OCI-LY3 (cell line): ENCODE measurements around the gene SVOPL.

Experiments
- H2AFZ ChIP-seq: fragments of 200-600, 300-600 bp; shearing (Covaris generic); 2 replicates; pipeline ENCODE4 v1.6.0; 2014; ENCODE audit warnings: antibody characterized with exemption, low read depth, low read length
- H3K27ac ChIP-seq: fragments of 200-600, 300-600 bp; sonication (generic); 2 replicates; pipeline ENCODE4 v1.5.1; 2014; ENCODE audit warnings: mild to moderate bottlenecking, low read length, moderate library complexity, mixed read lengths
- H3K27me3 ChIP-seq: fragments of 200-600, 300-600 bp; sonication (generic); 2 replicates; pipeline ENCODE4 v1.6.1; 2014; ENCODE audit warnings: low read depth, low read length, mixed read lengths
- H3K36me3 ChIP-seq: fragments of 200-600, 300-600 bp; sonication (generic); replicated peaks from 2 replicates; pipeline ENCODE3; 2014; ENCODE audit warnings: low read depth, low read length, mixed read lengths
- H3K4me1 ChIP-seq: fragments of 300-600, 200-600 bp; sonication (generic); 2 replicates; pipeline ENCODE4 v1.6.1; 2014; ENCODE audit warnings: low read length, mixed read lengths
- H3K4me2 ChIP-seq: fragments of 200-600, 300-600 bp; sonication (generic); 2 replicates; pipeline ENCODE4 v1.6.1; 2014; ENCODE audit warnings: low read length, mixed read lengths
- H3K4me3 ChIP-seq: fragments of 300-600, 200-600 bp; sonication (generic); 2 replicates; pipeline ENCODE4 v1.5.1; 2014; ENCODE audit warnings: antibody characterized with exemption, mild to moderate bottlenecking, low read length, moderate library complexity
- H3K79me2 ChIP-seq: fragments of 300-600, 200-600 bp; shearing (Covaris generic); 2 replicates; pipeline ENCODE4 v1.6.1; 2014; ENCODE audit warnings: mild to moderate bottlenecking, low read length, mixed read lengths
- H3K9ac ChIP-seq: fragments of 300-600, 200-600 bp; shearing (Covaris generic); 2 replicates; pipeline ENCODE4 v1.6.0; 2014; ENCODE audit warnings: mild to moderate bottlenecking, low read length, moderate library complexity
- H3K9me3 ChIP-seq: fragments of 200-600, 300-600 bp; shearing (Covaris generic); 2 replicates; pipeline ENCODE4 v1.6.1; 2014; ENCODE audit warnings: low read length, mixed read lengths; ENCODE audit not compliant: insufficient read depth
- H4K20me1 ChIP-seq: fragments of 200-600, 300-600 bp; sonication (generic); 2 replicates; pipeline ENCODE4 v1.6.1; 2016; ENCODE audit warnings: low read length, mixed read lengths; ENCODE audit not compliant: insufficient read depth
- CTCF ChIP-seq: fragments of 200-600, 300-600 bp; sonication (generic); IDR thresholded peaks from 2 replicates; pipeline ENCODE4 v1.5.1; 2014; ENCODE audit warnings: antibody characterized with exemption, low read length, low read depth
- EZH2phosphoT487 ChIP-seq: fragments of 200-600 bp; shearing (Covaris generic); IDR thresholded peaks from 2 replicates; pipeline ENCODE4 v1.6.1; 2018; ENCODE audit warnings: antibody characterized with exemption, mixed run types, low read depth

The SVOPL gene

GRCh38 chr7:138581065-138581464 lies 120.1 kb downstream of the SVOPL start:
- peaks cover 30% of the 10 kb centered on the region for H3K36me3 ChIP-seq
- no peaks in the 10 kb centered on the region for H3K9me3 ChIP-seq
- no peaks in the 10 kb centered on the region for H3K79me2 ChIP-seq
- no peaks in the 10 kb centered on the region for H3K27me3 ChIP-seq
- H3K9ac ChIP-seq = no peak overlapping the region
- no peak for TF ChIP-seq CTCF
- TF ChIP-seq EZH2phosphoT487 = no peak
- H3K27ac ChIP-seq = no peak overlapping the region
- H3K4me3 ChIP-seq = no peak overlapping the region
- no peaks in the 10 kb centered on the region for H4K20me1 ChIP-seq
- H2AFZ ChIP-seq = no peak overlapping the region
- H3K4me1 ChIP-seq = peaks cover 14% of the 10 kb centered on the region
- H3K4me2 ChIP-seq = no peak overlapping the region

- Histone ChIP-seq H3K4me3 (no peak overlapping the region), H3K79me2 (no peaks in the 10 kb centered on the region), H3K4me2 (no peak overlapping the region), H3K4me1 (peaks cover 14% of the 10 kb centered on the region), H3K9ac (no peak overlapping the region), H4K20me1 (no peaks in the 10 kb centered on the region), H2AFZ (no peak overlapping the region), H3K27me3 (no peaks in the 10 kb centered on the region), H3K27ac (no peak overlapping the region), H3K36me3 (peaks cover 25% of the 10 kb centered on the region), H3K9me3 (no peaks in the 10 kb centered on the region)
- TF ChIP-seq CTCF = no peak
- no peak for TF ChIP-seq EZH2phosphoT487
These were observed 121.5 kb downstream of the SVOPL start for GRCh38 chr7:138579671-138580070.

GRCh38 chr7:138579136-138579535 lies 122.0 kb downstream of the SVOPL start:
- TF ChIP-seq EZH2phosphoT487 (no peak), CTCF (no peak)
- peaks cover 22% of the 10 kb centered on the region for H3K36me3 ChIP-seq
- H2AFZ ChIP-seq = no peak overlapping the region

GRCh38 chr7:138575897-138576428 lies 125.2 kb downstream of the SVOPL start:
- Histone ChIP-seq H2AFZ (no peak overlapping the region), H3K27me3 (no peaks in the 10 kb centered on the region), H3K36me3 (peaks cover 26% of the 10 kb centered on the region), H3K27ac (no peak overlapping the region), H3K4me2 (no peak overlapping the region), H3K79me2 (no peaks in the 10 kb centered on the region), H3K4me1 (peaks cover 4% of the 10 kb centered on the region), H3K4me3 (no peak overlapping the region), H3K9ac (no peak overlapping the region), H4K20me1 (no peaks in the 10 kb centered on the region), H3K9me3 (no peaks in the 10 kb centered on the region)
- no peak for TF ChIP-seq EZH2phosphoT487
- no peak for TF ChIP-seq CTCF

More at GRCh38 chr7:138579136-138579535, 122.0 kb downstream of the SVOPL start:
- no peak overlapping the region for H3K4me3 ChIP-seq
- no peak overlapping the region for H3K9ac ChIP-seq
- H3K4me1 ChIP-seq = peaks cover 11% of the 10 kb centered on the region
- H3K27me3 ChIP-seq = no peaks in the 10 kb centered on the region
- no peak overlapping the region for H3K4me2 ChIP-seq
- H3K9me3 ChIP-seq = no peaks in the 10 kb centered on the region
- no peaks in the 10 kb centered on the region for H3K79me2 ChIP-seq
- H4K20me1 ChIP-seq = no peaks in the 10 kb centered on the region
- H3K27ac ChIP-seq = no peak overlapping the region
